ENCODE measurements around the gene ZBTB16. TPM values are rescaled to one million over a fixed set of nuclear protein-coding genes. Genes with fewer than 3 reads are reported as not detected.

Gene ZBTB16
- total and polyA plus RNA-seq, 8 donors = 3.4 to 55.6 (median 9.5) TPM

- ATAC-seq = no peak
- H3K4me1 ChIP-seq = peaks cover 40 to 95% of the 10 kb centered on the region in 2 donors
Measured at GRCh38 chr11:114073007-114073827, 13.7 kb downstream of the ZBTB16 start.

DNA sequence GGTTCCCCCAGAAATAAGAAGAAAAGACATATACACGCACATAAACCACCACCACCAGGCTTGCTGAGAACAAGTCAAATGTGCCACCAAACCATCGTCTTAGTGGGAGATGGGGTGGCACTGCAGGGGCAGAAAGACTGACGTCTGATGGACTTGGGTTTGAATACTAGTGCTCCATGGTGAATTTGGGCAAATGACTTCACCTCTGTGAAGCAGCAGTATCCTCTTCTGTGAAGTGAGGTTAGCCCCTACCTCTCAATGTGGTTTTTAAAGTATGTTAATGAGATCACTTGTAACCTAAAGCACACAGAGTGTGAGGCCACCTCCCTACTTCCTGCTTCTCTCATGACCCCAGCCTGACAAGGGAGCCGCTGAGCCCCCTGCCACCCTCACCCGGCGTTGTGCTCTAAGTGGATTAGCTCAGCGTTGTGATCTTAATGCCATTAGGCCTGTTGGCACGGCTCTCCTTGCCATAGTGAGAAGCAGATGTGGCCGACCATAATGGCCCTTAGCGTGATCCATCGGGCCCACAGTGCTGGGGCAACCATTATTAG is 14.4 kb downstream of the ZBTB16 start:
- Histone ChIP-seq H3K4me3 (no peak overlapping the region), H3K4me1 (peaks cover 46 to 95% of the 10 kb centered on the region in 2 donors), H3K27ac (no peak overlapping the region), H3K27me3 (no peaks in the 10 kb centered on the region), H3K36me3 (peaks cover 0 to 32% of the 10 kb centered on the region in 2 donors), H3K9me3 (no peaks in the 10 kb centered on the region)
- intact Hi-C loops (cut with DNase I) = no loop called here
- ATAC-seq = no peak
- no peak for TF ChIP-seq CTCF (IDR thresholded peaks at IDR 0.05)
- DNase-seq = no peak

More at GRCh38 chr11:114073007-114073827, 13.7 kb downstream of the ZBTB16 start:
- no peak for DNase-seq
- Histone ChIP-seq H3K27me3 (no peaks in the 10 kb centered on the region), H3K9me3 (no peaks in the 10 kb centered on the region), H3K36me3 (peaks cover 0 to 38% of the 10 kb centered on the region in 2 donors), H3K27ac (no peak overlapping the region), H3K4me3 (no peak overlapping the region)
- no peak for TF ChIP-seq CTCF (IDR thresholded peaks at IDR 0.05)
- intact Hi-C loops (cut with DNase I) = no loop called here

- TF ChIP-seq CTCF (IDR thresholded peaks at IDR 0.05) = no peak
- Histone ChIP-seq H3K27me3 (no peaks in the 10 kb centered on the region), H3K4me3 (no peak overlapping the region), H3K27ac (no peak overlapping the region), H3K36me3 (peaks cover 0 to 23% of the 10 kb centered on the region in 2 donors), H3K4me1 (peaks cover 55 to 97% of the 10 kb centered on the region in 2 donors), H3K9me3 (no peaks in the 10 kb centered on the region)
- intact Hi-C loops (cut with DNase I) = no loop called here
- ATAC-seq (no peak), DNase-seq (peak in 1 of 4 donors; percentile 87)
Measured at GRCh38 chr11:114074546-114075343, 15.2 kb downstream of the ZBTB16 start.

DNA sequence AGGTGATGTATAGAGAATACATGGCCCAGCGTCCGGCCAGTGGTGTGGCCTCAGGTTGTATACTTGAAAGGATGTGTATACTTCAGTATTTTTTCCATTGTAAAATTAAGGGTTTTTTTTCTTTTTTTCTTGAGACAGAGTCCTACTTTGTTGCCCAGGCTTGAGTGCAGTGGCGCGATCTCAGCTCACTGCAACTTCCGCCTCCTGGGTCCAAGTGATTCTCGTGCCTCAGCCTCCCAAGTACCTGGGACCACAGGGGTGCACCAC is 15.8 kb downstream of the ZBTB16 start:
- DNase-seq (no peak), ATAC-seq (no peak)
- intact Hi-C loops (cut with DNase I) = no loop called here
- Histone ChIP-seq H3K4me3 (no peak overlapping the region), H3K27ac (peak overlapping the region in 1 of 2 donors; percentile 26), H3K4me1 (peaks cover 60 to 100% of the 10 kb centered on the region in 2 donors), H3K36me3 (peaks cover 0 to 21% of the 10 kb centered on the region in 2 donors), H3K27me3 (no peaks in the 10 kb centered on the region), H3K9me3 (no peaks in the 10 kb centered on the region)
- TF ChIP-seq CTCF (IDR thresholded peaks at IDR 0.05) = no peak

All from left lung (tissue), 10 donors.